Nephron (organoid): ENCODE measurements around the gene B4GALT3.

Experiments
- H3K27ac Mint-ChIP-seq, 3 experiments: 2 replicates each; pipeline ENCODE4 v1.8.0; 2020; ENCODE audit warnings: mixed read lengths in 3 of 3, mild to moderate bottlenecking in 2 of 3, moderate library complexity in 1 of 3
- H3K27me3 Mint-ChIP-seq: 2 replicates; pipeline ENCODE4 v1.8.0; 2021; ENCODE audit warnings: low read depth, mild to moderate bottlenecking, moderate library complexity, mixed read lengths
- H3K36me3 Mint-ChIP-seq: 2 replicates; pipeline ENCODE4 v1.8.0; 2020; ENCODE audit warnings: low read depth, mixed read lengths
- H3K4me1 Mint-ChIP-seq: 2 replicates; pipeline ENCODE4 v1.8.0; 2020; ENCODE audit warnings: mixed read lengths
- H3K4me3 Mint-ChIP-seq, 3 experiments: 2 replicates each; pipeline ENCODE4 v1.8.0; 2020; ENCODE audit warnings: mild to moderate bottlenecking in 3 of 3, mixed read lengths in 3 of 3, moderate library complexity in 2 of 3
- H3K9me3 Mint-ChIP-seq: 2 replicates; pipeline ENCODE4 v1.8.0; 2020; ENCODE audit warnings: mixed read lengths
- TF ChIP-seq, protein P1 (sequence below), 3 experiments: fragments of 200-600 bp; sonication (generic); IDR thresholded peaks; one replicate each; pipeline ENCODE4 v1.5.0; 2021; ENCODE audit warnings: antibody characterized with exemption in 3 of 3; ENCODE audit not compliant: unreplicated experiment in 3 of 3

The B4GALT3 gene

DNA sequence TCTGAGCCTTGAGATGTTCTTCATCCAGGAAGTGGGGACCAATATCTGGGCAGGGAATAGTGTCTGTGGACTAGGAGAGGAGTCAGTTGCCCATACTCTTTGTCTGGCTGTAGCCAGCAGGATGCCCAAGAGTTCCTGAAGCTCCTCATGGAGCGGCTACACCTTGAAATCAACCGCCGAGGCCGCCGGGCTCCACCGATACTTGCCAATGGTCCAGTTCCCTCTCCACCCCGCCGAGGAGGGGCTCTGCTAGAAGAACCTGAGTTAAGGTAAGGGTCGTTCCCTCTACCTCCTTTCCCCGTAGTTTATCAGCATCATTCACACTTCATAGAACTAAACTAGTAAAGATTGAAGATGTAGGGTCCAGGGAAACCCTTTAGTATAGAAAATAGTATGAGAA, 14.5 kb downstream of the B4GALT3 start:
- Mint-ChIP-seq H3K27me3 (no peaks in the 10 kb centered on the region), H3K27ac (peak overlapping the region in 1 of 3 experiments; percentile 5), H3K36me3 (peaks cover 50% of the 10 kb centered on the region), H3K9me3 (no peaks in the 10 kb centered on the region), H3K4me3 (peak overlapping the region; percentile 29 to 92 (median 57)), H3K4me1 (peaks cover 60% of the 10 kb centered on the region)
- TF ChIP-seq, protein P1, sequence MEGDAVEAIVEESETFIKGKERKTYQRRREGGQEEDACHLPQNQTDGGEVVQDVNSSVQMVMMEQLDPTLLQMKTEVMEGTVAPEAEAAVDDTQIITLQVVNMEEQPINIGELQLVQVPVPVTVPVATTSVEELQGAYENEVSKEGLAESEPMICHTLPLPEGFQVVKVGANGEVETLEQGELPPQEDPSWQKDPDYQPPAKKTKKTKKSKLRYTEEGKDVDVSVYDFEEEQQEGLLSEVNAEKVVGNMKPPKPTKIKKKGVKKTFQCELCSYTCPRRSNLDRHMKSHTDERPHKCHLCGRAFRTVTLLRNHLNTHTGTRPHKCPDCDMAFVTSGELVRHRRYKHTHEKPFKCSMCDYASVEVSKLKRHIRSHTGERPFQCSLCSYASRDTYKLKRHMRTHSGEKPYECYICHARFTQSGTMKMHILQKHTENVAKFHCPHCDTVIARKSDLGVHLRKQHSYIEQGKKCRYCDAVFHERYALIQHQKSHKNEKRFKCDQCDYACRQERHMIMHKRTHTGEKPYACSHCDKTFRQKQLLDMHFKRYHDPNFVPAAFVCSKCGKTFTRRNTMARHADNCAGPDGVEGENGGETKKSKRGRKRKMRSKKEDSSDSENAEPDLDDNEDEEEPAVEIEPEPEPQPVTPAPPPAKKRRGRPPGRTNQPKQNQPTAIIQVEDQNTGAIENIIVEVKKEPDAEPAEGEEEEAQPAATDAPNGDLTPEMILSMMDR (IDR thresholded peaks at IDR 0.05; ENCODE audit: unreplicated experiment in 3 of 3) = no peak

DNA sequence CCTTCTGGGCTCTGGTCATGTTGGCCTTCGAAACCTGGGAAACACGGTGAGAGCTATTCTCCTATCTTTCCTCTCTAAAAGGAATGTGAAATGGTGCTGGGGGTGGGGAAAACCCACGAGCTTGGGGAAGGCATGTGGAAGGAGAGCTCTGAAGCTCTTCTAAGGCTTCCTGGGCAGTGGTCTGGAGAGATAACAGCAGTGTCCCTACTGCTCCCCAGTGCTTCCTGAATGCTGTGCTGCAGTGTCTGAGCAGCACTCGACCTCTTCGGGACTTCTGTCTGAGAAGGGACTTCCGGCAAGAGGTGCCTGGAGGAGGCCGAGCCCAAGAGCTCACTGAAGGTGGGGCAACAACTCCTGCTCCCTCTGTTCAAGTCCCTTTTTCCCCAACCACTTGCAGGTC, 15.3 kb downstream of the B4GALT3 start:
- TF ChIP-seq, protein P1 (IDR thresholded peaks at IDR 0.05; ENCODE audit: unreplicated experiment in 3 of 3) = no peak
- Mint-ChIP-seq H3K4me1 (peaks cover 61% of the 10 kb centered on the region), H3K9me3 (no peaks in the 10 kb centered on the region), H3K27ac (peak overlapping the region in 1 of 3 experiments; percentile 31), H3K36me3 (peaks cover 58% of the 10 kb centered on the region), H3K4me3 (peak overlapping the region; percentile 29 to 92 (median 73)), H3K27me3 (no peaks in the 10 kb centered on the region)

DNA sequence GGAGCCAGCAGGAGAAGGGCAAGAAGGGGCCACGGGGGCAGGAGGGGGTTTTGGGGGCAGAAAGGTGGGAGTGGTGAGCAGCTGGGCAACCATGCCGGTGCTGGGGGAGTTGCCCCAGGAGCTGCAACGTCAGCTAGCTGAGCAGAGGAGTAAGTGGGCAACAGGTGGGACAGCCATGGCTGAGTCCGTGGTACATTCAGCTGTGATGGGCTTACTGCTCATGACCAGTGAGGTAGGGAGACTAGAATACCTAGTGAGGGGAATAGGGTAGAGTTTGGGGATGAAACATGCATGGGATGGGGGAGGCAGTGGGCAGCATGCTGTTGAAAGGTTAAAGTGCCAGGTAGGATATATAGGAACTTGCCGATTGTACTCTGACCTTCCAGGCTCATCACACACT, 15.7 kb downstream of the B4GALT3 start:
- Mint-ChIP-seq H3K4me1 (peaks cover 61% of the 10 kb centered on the region), H3K4me3 (peak overlapping the region; percentile 63 to 96 (median 92)), H3K9me3 (no peaks in the 10 kb centered on the region), H3K27me3 (no peaks in the 10 kb centered on the region), H3K36me3 (peaks cover 61% of the 10 kb centered on the region), H3K27ac (peak overlapping the region in 1 of 3 experiments; percentile 31)
- TF ChIP-seq, protein P1 (IDR thresholded peaks at IDR 0.05; ENCODE audit: unreplicated experiment in 3 of 3) = no peak

DNA sequence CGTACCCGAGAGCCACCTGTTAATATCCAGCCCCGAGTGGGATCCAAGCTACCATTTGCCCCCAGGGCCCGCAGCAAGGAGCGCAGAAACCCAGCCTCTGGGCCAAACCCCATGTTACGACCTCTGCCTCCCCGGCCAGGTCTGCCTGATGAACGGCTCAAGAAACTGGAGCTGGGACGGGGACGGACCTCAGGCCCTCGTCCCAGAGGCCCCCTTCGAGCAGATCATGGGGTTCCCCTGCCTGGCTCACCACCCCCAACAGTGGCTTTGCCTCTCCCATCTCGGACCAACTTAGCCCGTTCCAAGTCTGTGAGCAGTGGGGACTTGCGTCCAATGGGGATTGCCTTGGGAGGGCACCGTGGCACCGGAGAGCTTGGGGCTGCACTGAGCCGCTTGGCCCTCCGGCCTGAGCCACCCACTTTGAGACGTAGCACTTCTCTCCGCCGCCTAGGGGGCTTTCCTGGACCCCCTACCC, 16.6 kb downstream of the B4GALT3 start:
- TF ChIP-seq, protein P1 (IDR thresholded peaks at IDR 0.05; ENCODE audit: unreplicated experiment in 3 of 3) = no peak
- Mint-ChIP-seq H3K4me3 (peak overlapping the region; percentile 91 to 96 (median 92)), H3K27me3 (no peaks in the 10 kb centered on the region), H3K36me3 (peaks cover 64% of the 10 kb centered on the region), H3K27ac (peak overlapping the region; percentile 30 to 91 (median 79)), H3K9me3 (no peaks in the 10 kb centered on the region), H3K4me1 (peaks cover 53% of the 10 kb centered on the region)

DNA sequence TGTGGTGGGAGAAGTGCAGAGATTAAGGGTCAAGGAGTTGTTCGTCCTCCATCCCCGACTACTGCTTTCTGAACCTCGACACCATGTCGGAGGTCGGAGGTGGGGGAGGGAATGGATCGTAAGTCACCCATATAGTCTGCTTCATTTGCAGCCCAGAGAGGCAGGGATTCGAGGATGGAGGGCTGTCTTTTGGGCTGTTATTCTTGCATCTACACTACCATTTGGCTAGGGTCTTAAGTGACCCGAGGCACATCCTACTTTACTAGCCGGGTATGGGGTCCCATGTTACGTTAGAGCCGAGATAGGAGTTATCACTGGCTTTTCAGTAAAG, 17.4 kb downstream of the B4GALT3 start:
- Mint-ChIP-seq H3K27me3 (no peaks in the 10 kb centered on the region), H3K27ac (peak overlapping the region; percentile 88 to 95 (median 91)), H3K9me3 (no peaks in the 10 kb centered on the region), H3K4me3 (peak overlapping the region; percentile 91 to 96 (median 92)), H3K4me1 (peaks cover 54% of the 10 kb centered on the region), H3K36me3 (peaks cover 68% of the 10 kb centered on the region)
- TF ChIP-seq, protein P1 (IDR thresholded peaks at IDR 0.05; ENCODE audit: unreplicated experiment in 3 of 3) = no peak
